Measurements from ENCODE around the gene TGFBR2.

- TF ChIP-seq REST (IDR thresholded peaks at IDR 0.05; ENCODE audit: insufficient read depth in 1 of 2, low read depth in 2 of 2, low read length in 1 of 2) (no peak), CTCF (IDR thresholded peaks at IDR 0.05) (no peak)
Measured at GRCh38 chr3:30645077-30645476, 38.7 kb downstream of the TGFBR2 start.

Measured in Panc1 (cell line).